ENCODE measurements around the gene MYH3. TPM values are rescaled to one million over a fixed set of nuclear protein-coding genes. Genes with fewer than 3 reads are reported as not detected.

MYH3 gene
- total RNA-seq, 1 donor, result 0.45 TPM

DNA sequence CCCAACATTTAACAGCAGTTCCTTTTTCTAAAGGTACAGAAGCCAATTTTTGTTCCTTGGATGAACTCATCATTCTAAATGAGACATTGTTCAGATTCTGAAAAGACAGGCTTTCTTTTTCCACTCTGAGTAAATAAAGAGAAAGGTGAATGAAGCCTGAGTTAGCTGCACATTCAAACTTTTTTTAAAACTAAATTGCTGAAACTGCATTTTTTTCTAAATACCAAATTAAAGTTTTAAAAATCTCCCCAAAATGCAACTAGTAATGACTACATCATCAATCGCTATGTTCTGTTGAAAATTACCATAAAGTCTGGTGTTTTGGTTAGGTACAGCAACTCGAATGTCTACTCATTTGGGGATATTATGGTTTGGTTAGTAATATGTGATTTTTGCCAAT is 30.4 kb upstream of the MYH3 start:
- TF ChIP-seq, protein P1, sequence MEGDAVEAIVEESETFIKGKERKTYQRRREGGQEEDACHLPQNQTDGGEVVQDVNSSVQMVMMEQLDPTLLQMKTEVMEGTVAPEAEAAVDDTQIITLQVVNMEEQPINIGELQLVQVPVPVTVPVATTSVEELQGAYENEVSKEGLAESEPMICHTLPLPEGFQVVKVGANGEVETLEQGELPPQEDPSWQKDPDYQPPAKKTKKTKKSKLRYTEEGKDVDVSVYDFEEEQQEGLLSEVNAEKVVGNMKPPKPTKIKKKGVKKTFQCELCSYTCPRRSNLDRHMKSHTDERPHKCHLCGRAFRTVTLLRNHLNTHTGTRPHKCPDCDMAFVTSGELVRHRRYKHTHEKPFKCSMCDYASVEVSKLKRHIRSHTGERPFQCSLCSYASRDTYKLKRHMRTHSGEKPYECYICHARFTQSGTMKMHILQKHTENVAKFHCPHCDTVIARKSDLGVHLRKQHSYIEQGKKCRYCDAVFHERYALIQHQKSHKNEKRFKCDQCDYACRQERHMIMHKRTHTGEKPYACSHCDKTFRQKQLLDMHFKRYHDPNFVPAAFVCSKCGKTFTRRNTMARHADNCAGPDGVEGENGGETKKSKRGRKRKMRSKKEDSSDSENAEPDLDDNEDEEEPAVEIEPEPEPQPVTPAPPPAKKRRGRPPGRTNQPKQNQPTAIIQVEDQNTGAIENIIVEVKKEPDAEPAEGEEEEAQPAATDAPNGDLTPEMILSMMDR (IDR thresholded peaks at IDR 0.05; ENCODE audit: insufficient read depth, low read length), result no peak
- no peak overlapping the region for H3K4me3 ChIP-seq (ENCODE audit: low read depth, low read length)
- no peak for DNase-seq (ENCODE audit: low read depth)

DNA sequence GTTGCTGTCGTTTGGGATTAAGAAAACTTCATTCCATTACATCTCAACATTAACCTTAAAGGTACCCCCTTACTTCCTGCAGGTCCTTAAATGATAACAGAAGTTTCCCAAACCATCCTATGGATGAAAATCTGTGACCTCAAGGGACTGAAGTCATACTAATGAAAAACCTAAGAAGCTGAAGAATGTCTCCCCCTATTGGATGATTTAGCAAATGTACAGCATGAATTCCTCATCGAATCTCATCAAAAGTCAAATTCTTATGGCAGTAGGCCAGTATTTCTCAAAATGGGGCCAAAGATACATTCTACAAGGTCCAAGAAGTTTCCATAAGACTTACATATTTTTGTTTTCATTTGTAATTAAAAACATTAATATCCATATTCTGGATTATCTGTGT is 26.7 kb upstream of the MYH3 start:
- TF ChIP-seq, protein P1 (IDR thresholded peaks at IDR 0.05; ENCODE audit: insufficient read depth, low read length), result peak; percentile 63
- H3K4me3 ChIP-seq (ENCODE audit: low read depth, low read length), result no peak overlapping the region
- peak; percentile 75 for DNase-seq (ENCODE audit: low read depth)

DNA sequence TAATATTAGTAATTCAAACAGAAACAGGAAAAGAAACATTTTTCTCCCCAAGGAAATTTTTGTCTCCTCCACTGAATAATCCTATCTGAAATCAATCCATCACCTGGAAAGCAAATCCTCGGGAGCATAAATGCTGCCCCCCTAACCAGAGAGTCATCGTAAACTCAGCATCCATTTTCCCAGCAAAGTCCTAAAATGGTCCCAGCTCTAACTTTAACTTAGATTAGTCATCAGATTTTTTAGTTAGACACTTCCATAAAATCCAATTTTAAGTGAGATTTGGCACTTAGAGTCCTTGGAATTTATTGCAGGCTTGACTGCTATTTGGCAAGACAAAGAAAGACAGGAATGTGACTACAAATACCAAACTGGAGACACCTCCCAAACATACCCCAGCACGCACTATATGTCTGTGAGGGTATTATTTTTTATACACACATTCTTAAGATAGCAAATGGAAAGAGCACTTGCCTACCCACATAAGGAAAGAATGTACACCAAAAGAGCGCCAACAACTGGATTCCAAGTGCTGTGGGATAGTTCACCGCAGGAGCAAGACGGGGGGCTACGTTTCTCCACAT is 24.8 kb upstream of the MYH3 start:
- TF ChIP-seq, protein P1 (IDR thresholded peaks at IDR 0.05; ENCODE audit: insufficient read depth, low read length), result no peak
- DNase-seq (ENCODE audit: low read depth), result peak; percentile 95
- H3K4me3 ChIP-seq (ENCODE audit: low read depth, low read length), result no peak overlapping the region

DNA sequence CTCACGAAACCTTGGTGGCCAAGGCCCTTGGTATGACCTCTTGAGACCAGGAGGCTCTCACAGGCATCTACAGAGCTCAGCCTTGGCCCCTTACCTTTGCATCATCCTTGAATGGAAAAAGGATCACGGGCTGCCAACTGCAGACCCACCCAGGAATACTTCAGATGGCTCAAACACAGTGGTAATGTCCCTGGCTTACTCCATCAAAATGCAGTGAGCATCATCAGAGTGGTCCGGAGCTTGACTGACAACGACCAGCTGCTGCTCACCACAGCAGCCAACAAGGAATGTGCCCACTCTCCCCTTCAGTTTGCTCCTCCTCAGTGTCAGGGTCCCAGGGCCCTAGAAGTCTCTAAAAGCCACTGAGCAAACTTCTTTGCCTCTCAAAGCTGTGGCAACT is 17.6 kb upstream of the MYH3 start:
- TF ChIP-seq, protein P1 (IDR thresholded peaks at IDR 0.05; ENCODE audit: insufficient read depth, low read length), result no peak
- H3K4me3 ChIP-seq (ENCODE audit: low read depth, low read length), result no peak overlapping the region
- DNase-seq (ENCODE audit: low read depth), result no peak

DNA sequence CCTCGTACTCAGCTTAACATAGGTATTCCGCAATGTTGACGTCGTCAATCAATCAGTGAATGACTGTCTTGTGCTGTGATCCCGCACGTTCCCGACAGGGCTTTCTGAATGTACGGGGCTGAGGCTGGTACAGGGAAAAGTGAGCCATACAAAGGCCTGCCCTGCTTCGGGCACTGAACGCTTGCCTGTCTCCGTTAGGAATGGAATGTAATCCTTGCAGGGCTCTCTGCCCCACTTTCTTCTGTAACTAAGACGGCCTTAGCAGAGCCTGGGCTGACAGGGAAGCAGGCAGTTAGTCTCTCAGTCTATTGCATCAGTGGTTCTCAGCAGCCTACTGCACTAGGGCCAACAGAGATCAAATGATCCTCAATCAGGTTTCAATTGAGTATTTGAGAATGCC is 16.2 kb upstream of the MYH3 start:
- no peak overlapping the region for H3K4me3 ChIP-seq (ENCODE audit: low read depth, low read length)
- TF ChIP-seq, protein P1 (IDR thresholded peaks at IDR 0.05; ENCODE audit: insufficient read depth, low read length), result no peak
- no peak for DNase-seq (ENCODE audit: low read depth)

DNA sequence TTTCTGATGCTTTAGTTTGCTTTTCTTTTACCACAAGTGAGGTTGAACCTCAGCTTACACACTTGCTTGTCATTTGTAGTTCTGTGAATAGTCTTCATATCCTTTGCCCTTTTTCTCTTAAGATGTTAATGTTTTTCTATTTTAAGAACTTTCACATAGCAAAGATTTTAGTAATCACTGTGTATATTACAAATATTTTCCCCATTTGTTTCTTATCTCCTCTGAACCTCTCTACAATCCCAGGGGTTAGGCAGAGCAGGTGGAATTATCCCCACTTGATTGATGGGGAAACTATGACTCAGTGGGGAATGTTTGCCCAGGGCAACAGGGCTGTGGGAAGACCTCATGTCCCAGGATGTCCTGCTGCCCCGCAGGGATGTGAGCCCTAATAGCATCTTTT is 11.7 kb upstream of the MYH3 start:
- TF ChIP-seq, protein P1 (IDR thresholded peaks at IDR 0.05; ENCODE audit: insufficient read depth, low read length), result no peak
- DNase-seq (ENCODE audit: low read depth), result peak; percentile 85
- no peak overlapping the region for H3K4me3 ChIP-seq (ENCODE audit: low read depth, low read length)

DNA sequence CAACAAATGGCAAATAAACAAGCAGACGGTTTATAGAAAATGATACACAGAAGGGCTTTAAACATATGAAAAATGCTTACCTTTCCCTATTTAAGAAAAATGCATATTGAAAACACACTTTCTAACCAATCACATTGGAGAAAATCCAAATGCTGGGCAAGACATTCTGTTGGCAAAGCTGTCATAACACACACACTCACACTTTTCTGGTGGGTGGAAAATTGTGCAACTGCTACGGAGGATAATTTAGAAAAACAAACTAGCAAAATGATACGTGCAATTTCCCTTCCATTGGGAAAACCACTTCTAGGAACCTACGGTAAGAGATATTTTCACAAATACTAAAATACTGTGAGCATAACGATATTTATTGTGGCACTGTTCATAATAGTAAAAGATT is 9.8 kb upstream of the MYH3 start:
- DNase-seq (ENCODE audit: low read depth), result no peak
- H3K4me3 ChIP-seq (ENCODE audit: low read depth, low read length), result no peak overlapping the region
- TF ChIP-seq, protein P1 (IDR thresholded peaks at IDR 0.05; ENCODE audit: insufficient read depth, low read length), result no peak

Measured in fibroblast of the aortic adventitia (primary cell).